HG03196 (cell line): ENCODE data around the gene TINAGL1.

Experiments
- ATAC-seq: cut with Tn5 transposase; IDR thresholded peaks from one replicate; pipeline ENCODE4 v1.9.1; 2021; ENCODE audit not compliant: unreplicated experiment

Gene TINAGL1, protein sequence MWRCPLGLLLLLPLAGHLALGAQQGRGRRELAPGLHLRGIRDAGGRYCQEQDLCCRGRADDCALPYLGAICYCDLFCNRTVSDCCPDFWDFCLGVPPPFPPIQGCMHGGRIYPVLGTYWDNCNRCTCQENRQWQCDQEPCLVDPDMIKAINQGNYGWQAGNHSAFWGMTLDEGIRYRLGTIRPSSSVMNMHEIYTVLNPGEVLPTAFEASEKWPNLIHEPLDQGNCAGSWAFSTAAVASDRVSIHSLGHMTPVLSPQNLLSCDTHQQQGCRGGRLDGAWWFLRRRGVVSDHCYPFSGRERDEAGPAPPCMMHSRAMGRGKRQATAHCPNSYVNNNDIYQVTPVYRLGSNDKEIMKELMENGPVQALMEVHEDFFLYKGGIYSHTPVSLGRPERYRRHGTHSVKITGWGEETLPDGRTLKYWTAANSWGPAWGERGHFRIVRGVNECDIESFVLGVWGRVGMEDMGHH

DNA sequence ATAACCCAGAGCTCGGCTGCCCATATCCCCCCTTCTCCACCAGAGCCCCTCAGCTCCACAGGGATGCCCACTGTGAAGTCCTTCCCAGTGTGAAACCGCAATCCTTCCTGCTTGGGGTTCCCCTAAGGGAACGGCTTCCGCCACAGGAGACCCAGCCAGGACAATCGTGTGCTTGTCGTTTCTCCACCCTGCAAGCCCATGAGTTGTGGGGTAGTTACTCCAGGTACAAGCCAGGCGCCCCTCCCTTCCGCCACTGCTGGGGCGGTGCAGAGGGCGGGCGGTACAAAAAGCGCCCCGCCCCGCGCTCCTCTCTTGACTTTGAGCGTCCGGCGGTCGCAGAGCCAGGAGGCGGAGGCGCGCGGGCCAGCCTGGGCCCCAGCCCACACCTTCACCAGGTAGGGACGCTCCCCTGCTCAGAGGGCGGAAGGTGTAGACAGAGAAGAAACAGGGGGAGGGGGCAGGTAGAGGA is at the start of gene TINAGL1:
TSS of gene TINAGL1 (plus strand) at position 315 of the 469 bp plus-strand sequence. CDS start 634 bp downstream, outside the sequence.
- ATAC-seq, result no peak

DNA sequence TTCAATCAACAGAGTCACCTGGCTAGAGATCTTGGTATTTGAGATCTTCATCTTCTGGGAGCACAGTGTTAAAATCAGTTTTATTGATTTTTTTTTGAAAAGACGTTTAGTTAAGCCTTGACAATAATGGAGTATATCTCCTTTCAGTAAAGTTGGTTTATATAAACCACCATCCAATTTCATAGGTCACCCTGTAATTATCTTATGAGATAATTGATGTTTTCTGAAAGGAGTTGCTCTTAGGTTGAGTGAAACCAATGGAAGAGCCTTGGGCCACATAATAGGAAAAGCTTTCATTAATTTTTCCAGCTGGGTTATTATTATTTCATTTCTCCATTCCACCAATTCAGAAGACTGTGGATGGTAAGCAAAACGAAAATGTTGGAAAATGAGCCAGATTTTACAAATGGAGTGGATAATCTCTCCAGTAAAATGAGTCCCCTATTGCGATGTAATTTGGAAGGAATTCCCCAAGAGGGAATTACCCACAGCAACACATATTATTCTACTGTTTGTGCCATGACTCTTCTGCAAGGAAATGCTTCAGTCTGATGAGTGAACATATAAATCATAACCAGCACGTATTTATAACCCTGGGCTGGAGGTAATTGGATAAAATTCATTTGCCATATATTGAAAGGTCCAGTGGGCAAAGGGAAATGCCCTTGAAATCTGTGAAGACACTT is 46.2 kb upstream of the TINAGL1 start:
- ATAC-seq, result no peak

DNA sequence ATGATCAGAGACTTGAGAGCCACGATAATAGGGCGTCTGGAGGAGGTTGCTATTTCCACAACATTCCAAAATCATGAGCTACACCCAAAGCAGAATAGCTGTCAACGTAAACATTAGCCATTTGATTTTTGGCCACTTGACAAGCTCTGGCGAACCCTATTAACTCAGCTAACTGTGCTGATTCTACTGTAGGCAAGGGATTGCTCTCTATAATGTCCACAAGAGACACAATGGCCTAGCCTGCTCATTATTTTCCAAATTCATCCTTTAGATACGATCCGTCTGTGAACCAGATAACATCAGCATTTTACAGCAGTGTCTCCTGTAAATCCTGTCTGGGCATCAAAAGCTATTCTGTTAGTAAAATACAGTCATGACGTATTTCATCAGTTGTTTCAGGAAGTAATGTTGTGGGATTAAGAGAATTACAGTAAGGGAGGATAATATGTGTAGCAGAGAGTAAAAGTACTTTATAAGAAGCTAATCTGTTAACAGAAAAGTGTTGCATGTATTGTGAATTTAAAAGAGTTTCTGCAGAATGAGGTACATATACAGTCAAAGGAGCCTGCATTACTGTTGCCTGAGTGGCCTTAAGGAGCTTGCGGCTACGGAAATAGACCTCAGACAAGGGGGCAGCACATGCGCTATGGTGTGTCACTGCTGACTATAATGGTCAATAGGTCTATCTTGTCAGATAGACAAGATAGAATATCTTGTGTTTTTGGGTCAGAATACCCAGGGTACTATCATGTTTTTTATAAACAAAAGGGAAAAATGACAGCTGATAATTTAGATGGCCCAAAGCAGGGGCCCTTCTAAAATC is 44.9 kb upstream of the TINAGL1 start:
- no peak for ATAC-seq

DNA sequence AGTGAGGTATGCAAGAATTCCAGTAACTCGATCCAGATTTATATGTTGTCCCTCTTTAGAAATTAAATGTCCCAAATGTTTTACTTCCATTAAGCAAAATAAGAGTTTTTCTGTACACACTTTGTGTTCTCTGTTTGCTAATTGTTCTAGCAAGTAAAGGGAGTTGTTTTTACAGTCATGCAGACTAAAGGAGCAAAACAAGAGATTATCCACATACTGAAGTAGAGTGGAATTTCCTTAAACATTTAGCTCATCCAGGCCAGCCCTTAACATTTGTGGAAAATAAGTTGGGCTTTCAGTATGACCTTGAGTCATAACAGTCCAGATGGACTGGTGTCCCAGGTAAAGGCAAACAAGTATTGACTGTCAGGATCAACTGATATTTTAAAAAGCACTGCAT is 44.1 kb upstream of the TINAGL1 start:
- no peak for ATAC-seq

DNA sequence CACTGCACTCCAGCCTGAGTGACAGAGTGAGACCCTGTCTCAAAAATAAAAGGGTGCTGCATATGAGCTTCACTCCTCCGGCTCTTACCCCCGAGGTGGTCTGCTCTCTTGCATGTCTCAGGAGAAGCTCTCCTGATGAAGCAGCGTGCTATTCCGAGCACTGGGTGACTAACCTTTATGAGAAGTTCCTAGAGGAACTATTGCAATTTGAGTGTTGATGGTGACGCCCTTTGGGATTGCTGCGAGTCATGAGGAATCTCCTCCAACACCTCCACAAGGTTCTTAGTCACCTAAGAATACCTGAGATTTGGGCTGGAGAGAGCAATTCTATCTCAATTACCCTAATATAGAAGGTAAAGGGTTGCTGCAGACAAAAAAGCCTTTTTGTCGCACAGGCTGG is 40.8 kb upstream of the TINAGL1 start:
- no peak for ATAC-seq

DNA sequence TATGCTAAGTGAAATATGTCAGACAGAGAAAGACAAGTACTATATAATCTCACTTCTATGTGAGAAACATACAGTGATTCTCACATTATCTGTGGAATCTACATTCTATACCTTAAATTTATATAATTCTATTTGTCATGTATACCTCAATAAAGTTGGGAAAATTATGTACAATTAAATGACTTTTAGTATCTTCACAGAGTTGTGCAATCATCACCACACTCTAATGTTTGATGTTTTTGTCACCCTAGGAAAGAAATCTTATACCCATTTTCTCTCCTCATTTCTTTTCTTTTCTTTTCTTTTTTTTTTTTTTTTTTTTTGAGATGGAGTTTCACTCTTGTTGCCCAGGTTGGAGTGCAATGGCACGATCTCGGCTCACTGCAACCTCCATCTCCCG is 37.0 kb upstream of the TINAGL1 start:
- ATAC-seq, result no peak

DNA sequence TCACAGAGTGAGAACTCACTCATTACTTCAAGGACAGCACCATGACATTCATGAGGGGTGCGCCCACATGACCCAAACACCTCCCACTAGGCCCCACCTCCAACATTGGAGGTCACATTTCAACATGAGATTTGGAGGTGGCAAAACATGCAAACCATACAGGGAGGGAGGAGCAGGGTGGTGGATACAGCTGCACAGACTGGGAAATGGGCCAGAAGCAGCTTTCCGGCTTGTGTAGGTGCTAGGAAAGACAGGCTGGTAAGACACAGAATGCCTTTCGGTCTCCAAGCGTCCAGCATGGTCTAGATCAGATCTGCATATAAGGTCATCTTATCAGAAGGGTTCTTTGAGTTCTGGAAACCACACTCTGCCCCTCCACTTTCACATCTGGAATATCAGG is 35.1 kb upstream of the TINAGL1 start:
- ATAC-seq, result no peak

DNA sequence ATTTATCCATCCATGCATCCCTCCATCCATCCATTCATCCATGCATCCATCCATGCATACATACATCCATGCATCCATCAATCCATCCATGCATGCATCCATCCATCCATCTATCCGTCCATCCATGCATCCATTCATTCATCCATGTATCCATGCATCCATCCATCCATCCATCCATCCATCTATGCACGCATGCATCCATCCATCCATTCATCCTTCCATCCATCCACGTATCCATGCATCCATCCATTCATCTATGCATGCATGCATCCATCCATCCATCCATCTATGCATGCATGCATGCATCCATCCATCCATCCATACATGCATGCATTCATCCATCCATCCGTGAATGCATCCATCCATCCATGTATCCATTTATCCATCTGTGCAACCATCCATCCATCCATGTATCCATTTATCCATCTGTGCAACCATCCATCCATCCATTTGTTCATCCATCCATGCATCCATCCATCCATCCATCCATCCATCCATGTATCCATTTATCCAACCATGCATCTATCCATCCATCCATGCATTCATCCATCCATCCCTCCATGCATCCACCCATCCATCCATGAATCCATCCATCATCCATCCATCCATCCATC is 30.3 kb upstream of the TINAGL1 start:
- ATAC-seq, result no peak

DNA sequence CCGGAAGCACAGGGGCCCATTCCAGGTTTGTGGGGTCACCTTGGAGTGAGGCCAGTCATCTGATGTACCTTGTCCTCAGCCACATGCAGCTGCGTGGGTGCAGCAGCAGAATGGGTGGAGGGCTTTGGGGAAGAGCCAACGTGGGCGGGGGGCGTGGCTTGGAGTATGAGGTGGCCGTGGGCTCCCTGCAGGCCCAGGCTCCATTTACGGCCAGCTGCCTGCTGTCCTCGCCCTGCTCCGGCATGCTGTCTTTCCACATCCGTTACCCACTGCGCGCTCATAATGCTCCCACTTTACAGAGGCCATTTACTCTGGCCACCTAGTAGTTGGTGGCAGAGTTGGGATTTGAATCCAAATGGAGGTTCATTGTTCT is 27.8 kb upstream of the TINAGL1 start:
- ATAC-seq, result peak; percentile 4

DNA sequence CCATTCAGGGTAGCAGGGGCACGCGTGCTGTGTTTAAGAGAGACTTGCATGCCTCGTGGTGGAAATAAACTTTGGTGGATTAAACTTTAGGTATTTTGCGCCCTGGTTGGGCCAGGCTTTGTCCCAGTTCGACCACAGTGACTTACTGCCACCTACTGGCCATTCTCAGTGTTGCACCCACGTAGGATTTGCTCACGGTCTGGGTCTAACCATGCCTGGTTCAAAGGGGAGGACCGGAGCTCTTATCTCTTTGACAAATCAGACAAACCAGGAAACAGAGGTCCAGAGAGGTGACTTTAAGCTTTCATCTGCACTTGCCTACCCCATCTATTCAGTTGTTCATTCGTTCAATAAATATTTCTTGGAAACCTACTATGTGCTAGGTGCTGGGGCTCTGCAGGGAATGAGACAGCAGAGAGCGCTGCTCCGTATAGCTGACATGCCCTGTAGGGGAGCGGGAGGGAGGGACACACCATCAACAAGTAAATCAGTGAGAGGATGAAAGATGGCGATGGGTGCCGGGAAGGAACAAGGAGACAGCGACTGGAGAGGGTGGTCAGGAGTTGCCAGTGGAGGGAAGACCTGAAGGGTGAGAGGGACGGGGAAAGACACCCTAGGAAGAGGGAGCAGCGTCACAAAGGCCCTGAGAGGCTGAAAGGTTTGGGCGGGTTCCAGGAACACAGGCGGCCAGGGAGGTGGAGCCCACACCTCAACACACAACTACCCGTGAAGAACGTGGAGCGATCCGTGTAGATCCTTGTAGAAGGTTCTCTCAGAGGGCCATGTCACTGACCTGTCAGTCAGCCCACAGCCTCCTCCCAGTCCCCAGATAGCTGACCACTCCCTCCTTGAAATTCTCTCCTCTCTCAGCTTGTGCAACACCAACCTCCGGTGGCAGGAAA is 27.2 kb upstream of the TINAGL1 start:
- ATAC-seq, result peak; percentile 77

DNA sequence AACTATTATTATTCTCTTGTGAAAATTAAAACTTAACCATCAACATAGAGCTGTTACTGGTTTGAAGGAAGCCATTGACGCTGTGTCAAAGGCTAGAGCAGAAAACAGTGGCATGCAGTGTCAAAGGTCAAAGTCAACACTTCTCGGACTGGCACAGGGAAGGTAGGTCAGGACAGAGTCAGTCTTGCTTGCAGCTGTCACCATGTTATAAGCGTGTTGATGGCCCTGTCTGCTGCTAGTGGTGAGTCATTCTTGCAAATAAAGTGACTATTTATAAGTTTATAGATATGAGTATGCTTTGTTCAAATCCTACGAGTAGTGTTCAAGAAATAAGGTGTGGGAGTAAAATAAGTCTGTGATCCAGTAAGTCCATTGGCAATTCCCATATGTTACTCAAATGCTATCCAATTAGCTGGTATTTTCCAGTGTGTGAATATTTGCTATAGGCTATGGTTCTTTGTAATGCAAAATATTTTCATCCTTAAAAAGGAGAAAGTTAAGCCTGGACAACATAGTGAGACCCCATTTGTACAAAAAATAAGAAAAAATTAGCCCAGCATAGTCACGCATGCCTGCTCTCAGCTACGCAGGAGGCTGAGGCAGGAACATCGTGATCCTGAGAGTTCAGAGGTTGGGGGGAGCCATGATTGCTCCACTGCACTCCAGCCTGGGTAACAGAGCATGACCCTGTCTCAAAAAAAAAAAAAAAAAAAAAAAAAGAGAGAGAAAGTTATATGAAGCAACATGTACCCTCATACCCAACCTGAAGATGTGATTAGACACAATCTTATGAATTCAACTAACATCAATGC is 26.3 kb upstream of the TINAGL1 start:
- peak; percentile 42 for ATAC-seq

DNA sequence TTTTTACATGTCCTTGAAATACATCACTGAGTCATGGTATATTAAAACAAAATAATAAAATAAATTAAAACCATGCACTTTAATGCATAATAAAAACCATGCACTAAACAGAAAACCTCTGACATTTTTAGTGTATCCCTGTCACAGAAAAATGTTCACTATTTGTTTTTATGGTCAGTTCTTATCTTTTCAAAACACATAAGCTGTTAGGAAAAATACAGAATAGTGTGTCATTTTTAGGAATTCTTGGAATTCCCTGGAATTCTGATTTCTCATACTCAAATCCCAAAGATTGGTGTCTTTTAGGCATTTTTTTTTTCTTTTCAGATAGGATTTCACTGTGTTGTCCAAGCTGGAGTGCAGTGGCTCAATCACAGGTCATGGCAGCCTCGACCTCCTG is 25.1 kb upstream of the TINAGL1 start:
- ATAC-seq, result no peak

DNA sequence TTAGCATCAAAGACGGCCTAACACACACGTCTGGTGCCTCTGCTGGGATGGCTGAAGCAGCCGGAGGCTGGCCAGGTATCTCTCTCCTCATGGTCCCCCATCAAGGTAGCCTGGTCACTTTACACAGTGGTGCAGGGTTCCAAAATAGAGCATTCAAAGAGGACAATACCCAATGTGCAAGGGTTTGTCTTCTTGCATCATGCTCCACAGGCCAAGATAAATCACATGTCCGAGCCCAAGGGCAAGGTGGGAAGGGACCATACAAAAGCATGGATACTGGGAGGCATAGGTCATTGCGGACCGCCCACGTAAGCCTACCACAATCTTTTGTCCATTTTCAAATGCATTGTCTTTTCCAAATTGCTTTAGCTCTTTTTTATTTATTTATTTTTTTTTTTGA is 23.8 kb upstream of the TINAGL1 start:
- ATAC-seq, result no peak

DNA sequence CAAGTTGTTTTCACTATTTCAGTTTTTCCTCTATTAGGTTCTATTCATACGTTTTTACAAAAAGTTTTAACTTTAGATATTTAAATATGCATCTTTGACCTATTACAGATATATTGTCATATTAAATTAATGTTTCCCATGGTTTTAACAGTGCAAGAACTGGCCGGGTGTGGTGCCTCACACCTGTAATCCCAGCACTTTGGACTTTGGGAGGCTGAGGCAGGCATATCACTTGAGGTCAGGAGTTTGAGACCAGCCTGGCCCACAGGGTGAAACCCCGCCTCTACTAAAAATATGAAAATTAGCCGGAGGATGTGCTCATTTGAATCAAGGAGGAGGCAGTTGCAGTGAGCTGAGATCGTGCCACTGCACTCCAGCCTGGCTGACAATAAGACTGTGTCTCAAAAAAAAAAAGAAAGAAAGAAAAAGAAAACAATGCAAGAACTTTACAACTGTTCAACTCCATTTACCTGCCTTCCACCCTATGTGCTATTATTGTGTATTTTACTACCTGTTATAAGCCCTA is 19.8 kb upstream of the TINAGL1 start:
- no peak for ATAC-seq

DNA sequence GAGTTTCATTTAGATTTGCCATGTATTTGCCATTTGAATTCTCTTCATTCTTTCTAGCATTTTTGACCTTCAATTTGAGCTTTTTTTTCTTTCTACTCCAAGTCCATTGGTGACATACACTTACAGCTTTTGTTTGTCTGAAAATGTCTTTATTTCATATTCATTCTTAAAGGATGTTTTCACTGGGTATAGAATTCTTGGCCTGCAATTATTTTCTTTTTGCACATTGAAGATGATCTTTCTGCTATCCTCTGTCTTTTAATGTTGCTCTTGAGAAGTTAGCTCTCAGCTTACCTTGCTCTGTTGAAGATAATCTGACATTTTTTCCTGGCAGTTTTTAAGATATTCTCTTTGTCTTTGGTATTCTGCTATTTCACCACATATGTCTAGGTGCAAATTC is 16.6 kb upstream of the TINAGL1 start:
- no peak for ATAC-seq

DNA sequence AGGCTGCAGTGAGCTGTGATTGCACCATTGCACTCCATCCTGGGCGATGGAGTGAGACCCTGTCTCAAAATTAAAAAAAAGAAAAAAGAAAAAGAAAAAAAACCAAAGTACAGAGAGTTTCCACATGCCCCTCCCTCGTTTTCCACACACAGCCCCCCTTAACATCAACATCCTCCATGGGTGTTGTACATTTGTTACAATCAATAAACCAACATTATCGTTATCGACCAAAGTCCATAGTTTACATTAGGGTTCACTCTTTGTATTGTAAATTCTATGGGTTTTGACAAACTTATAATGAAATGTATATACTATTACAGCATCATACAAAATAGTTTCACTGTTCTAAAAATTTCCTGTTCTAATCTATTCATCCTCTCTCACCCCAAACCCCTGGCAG is 15.9 kb upstream of the TINAGL1 start:
- ATAC-seq, result no peak

DNA sequence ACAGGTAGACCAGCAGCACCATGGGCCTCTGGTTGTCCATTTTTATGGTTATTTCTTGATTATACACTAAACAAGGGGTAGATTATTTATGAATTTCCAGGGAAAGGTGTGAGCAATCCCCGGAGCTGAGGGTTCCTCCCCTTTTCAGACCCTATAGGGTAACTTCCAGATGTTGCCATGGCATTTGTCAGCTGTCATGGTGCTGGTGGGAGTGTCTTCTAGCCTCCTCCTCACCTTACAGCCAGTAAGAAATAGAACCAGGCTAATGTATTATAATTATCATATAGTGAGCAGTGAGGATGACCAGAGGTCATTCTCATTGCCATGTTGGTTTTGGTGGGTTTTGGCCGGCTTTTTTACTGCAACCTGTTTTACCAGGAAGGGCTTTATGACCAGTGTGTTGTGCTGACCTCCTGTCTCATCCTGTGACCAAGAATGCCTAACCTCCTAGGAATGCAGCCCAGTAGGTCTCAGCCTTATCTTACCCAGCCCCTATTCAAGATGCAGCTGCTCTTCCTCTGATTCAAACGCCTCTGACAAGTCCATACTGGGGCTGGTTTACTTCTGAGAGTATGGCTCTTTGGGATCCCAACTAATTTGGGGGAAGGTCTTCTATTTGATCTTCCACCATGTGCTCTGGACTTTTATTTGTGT is 13.5 kb upstream of the TINAGL1 start:
- ATAC-seq, result no peak

DNA sequence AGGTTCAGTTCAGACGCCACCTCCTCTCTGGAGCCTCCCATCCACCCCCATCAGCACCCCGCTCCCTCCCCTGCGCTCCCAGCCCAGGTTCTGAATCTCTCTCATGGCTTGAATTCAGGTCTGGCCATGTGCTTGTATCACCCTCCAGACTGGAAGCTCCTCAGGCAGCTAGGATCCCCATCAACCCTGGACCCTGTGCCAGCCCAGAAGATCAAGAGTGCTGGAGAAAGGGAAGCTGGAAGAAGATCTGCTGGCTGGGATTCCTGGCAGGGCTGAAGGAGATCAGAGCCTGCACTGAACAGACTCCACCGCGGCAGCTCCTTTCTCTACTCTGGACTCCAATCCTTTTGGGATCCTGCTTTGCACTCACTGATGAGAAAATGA is 11.7 kb upstream of the TINAGL1 start:
- no peak for ATAC-seq
